EL (cell line): ENCODE measurements around the gene NR3C2.

Source experiments
- DNase-seq: peaks from one replicate; pipeline ENCODE4 v3.0.0-alpha.2; 2016

NR3C2 gene

DNA sequence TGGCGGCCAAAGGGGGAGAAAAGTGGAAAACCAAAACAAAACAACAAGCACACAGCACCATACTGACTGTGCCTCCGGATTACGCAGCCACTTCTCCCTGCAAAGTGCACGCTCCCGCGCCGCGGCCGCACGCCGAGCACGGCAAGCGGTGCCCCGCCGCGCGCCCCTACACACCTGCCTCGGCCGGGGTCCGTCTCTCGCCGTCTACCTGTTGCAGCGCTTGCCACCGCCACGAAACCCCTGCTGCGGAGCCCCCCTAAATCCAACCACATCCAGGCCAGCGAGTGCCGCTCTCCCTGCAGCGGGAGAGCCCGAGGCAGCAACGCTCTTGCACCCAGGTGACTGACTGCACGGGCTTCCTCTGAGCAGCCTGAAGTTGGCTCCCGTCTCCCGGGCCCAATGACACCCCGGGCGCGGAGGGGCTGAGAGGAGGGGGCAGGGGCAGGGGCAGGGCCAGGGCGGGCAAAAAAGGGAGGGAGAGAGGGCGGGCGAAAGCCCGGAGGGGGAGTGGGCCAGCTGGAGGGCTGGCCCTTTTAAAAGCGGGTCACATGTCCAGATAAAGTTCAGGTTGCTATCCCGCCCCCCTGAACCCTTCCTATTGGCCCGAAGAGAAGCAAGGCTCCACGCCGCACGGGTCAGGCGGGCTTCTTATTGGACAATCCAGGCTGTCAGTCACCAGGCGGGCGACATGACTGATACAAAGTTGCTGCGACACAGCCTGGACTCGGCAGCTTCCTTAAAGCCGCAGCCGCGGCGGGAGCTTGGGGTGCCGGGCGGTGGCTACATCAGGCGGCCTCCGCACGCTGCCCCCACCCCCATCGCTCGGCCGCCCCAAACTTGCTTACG lies at the start of gene NR3C2:
NR3C2 (minus strand) TSS at position 429 of the 846 bp plus-strand sequence.
- DNase-seq: peak; percentile 95

- DNase-seq: no peak
These were observed 45.0 kb upstream of the NR3C2 start for GRCh38 chr4:148487181-148487580.

- no peak for DNase-seq
These were observed 39.4 kb upstream of the NR3C2 start for GRCh38 chr4:148481636-148482035.

DNA sequence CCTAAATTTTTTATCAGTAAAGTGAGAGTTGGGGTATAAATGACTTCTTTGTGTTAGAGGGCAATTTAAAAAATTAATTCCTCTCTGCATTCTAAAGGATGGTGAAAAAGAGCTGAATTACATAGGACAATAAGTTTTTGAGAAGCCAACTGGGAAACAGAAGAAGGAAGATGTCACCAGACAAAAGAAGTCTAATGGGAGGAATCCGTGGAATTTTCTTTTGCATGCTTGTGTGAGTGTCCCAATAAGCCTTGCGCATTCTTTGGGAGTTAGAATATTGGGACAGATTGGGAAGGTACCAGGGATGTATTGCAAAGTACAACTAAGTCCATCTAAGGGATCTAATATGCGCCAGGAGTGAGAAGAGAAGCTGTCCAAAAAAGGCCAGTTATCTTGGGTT lies 35.1 kb upstream of the NR3C2 start:
- no peak for DNase-seq

DNA sequence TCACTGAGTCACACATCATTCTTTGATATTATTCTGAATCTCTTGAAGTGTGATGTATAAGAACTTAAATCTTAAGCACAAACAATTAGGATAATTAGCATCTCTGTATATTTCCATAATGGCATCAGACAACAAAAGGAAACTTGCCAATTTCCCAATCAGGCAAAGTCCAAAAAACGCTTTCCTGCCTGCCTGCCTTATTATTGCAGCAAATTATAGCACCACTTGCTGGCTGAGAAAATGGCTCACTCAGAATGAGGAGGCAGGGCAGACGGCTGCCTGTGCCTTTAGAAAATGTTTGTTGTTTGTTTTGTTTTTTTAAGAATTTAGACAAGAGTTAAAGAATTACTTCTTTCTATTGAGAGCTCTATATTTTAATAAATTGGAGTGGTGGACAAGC lies 27.7 kb upstream of the NR3C2 start:
- no peak for DNase-seq

DNA sequence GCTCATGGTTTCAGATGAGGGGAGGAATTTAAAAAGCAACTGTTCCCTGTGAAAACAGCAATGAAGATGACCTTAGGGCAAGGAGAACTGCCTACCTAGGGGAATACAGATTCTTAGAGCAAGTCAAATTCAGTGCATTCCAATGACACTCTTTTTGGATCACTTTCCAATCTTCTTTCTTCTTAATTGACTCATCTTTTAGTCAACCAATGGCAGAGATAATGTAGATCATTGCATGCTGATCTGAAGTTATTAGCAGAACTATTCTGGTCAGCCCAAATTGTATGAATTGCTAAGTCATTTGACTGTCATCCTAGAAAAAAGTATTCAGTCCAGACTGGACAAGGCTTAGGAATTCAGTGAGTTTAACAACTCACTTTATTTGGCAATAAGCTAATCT lies 12.6 kb upstream of the NR3C2 start:
- no peak for DNase-seq

DNA sequence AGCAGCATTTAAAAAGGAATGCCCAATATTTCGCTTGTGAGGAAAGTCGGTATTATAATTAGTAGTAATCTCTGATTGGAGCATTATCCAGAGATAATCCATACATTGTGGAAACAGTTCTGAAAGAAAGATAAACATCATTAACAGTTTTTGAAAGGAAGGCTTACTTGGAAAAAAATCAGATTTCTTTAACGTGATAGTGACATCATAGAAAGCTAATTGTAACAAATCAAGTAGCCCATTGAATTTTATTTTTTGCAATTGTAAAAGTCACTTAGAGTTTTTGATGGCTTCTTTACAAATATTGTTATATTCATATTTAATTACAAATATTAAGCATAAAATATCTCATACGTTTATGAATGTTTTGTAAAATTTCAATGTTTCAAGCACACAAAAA lies 11.6 kb upstream of the NR3C2 start:
- DNase-seq: no peak

GRCh38 chr4:148452970-148453369 lies 10.8 kb upstream of the NR3C2 start:
- no peak for DNase-seq

DNA sequence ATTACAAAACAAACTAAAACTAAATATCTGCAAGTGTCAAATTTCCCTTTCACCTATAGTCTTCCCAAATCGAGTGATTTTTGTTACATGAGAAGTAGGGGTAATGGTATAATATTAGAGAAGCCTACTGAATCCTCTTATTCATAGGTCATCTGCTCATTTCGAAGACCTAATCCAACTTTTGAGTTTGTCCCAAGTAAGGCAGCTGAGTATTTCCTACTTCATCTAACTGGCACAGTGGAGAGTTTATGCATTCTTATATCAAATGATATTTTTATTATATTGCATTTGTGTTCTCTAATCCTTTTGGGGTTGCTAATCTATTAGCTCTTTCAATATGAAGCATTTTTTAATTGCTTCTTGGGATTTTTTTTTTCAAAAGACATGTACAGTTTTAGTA lies 7.7 kb upstream of the NR3C2 start:
- DNase-seq: no peak

GRCh38 chr4:148448141-148448540 lies 5.9 kb upstream of the NR3C2 start:
- DNase-seq: no peak

GRCh38 chr4:148447681-148448080 lies 5.5 kb upstream of the NR3C2 start:
- DNase-seq: no peak

DNA sequence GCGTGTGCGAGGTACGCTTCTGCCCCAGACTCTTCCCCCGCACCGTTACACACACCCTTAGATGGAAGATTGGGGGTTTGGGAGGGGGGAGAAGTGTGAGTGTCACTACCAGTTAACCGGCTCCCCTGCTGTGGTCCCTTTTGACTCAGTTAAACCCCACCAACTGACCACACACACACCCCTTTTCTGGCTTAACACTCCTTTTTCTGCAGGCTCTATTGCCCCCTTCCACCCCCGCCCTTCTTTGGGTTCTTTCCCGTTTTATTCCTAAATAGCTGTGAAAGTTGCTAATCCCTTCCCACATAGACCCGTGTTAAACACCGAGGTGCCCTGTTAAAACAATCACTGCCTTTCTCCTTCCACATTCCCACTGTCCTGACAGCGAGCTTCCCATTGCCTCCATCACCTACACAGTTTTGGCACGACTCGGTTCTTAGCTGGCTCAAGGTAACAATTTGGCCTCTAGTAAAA lies 3.7 kb upstream of the NR3C2 start:
- DNase-seq: no peak

DNA sequence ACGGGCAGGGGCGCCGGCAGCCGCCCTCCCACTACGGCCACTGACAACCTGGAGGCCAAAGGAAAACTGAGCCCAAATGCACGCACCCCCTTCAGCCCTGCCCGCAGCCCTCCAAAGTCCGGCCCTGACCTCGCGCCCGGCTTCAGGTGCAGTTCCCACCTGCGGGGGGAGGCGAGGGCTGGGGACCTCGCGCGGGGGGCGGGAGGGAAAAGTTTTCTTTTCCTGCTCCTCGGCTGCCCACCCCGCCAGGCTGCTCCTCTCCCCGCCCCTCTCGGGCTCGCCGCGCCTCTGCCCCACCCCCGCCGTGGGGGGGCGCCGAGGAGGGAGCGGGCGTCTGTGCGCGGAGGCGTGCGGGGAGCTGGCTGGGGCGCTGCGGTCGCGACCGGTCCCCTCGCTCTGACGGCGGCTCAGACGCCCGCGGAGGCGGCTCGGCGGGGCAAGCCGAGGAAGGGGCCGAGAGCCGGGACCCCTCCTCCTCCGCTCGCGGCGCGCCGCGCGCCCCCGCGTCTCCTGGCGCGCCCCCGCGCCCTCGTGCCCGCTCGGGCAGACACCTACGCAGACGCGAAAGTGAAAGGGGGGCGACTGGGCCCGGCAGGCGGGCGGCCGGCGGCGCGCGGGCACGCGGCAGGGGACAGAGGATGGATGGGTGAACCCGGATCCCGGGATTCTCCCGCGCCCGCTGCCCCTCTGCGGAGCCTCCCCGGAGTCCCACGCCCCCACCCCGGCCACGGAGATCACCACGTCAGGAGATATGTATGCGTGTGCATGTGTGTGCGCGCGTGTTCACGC lies 3.1 kb upstream of the NR3C2 start:
- DNase-seq: peak; percentile 5

DNA sequence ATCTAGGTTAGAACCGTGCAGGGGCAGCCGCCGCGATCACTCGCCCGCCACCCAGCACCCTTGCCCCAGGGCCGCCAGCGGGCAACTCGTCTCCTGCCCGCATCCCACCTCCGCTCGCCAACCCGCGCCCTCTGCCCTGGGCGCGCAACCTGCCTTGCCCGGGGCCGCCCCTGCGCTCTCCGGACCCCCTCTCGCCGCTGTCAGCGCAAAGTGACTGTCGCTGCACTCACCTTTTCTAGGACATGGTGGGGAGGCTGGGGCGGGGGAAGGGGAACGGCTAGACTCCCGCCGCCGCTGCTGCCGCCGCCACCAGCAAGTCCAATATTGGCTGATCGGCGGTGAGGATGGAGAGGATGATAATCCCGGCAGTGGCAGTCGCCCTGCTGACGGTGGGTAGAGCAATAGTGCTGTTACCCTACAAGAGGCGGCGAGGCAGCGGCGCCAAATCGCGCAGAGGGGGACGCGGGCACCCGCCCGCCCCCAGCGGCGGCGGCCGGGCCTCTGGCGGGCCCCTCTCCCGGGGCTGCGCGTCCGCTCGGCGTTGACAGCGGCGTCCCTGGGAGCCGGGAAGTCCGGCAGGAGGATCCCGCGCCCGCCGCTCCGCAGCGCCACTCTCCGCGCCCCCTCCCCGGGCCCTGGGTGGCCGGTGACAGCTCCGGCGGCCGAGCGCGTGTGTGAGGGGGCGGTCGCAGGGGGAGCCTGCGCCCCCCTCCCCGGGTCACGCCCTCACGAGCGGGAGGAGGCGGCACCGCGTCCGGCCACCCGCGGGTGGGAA lies 2.3 kb upstream of the NR3C2 start:
- peak; percentile 2 for DNase-seq

- no peak for DNase-seq
These were observed 1.5 kb upstream of the NR3C2 start for GRCh38 chr4:148443512-148444295.

DNA sequence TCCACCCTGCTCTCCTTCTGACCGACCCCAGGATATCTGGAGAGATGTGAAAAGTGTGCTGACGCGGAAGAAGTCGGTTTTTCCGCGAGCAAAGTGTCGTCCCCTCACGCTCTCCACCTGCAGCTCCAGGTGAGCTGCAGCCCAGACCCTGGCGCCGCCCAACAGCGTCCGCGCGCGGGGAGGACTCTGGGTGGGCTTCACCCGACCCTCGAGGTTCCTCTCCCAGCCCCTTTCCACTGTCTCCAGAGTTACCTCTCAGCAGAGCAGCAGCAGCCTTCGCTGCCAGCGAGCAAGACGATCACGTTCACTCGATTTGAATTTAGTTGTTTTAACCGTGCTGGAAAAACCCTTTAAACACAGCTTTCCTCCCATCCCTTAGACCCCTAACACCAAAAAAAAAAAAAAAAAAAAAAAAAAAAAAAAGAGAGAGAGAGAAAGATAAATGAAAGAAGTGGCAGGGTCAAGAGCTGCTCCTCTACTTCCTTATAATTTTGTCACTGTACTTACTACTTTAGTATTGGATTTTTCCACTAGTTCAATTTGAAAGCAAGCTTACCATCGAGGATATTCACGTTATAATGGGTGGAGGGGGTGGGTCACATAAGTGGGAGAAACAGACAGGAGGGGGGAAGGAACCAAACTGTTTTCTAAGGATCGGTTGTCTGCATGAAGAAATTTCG lies 758 bp upstream of the NR3C2 start:
- peak; percentile 13 for DNase-seq

DNA sequence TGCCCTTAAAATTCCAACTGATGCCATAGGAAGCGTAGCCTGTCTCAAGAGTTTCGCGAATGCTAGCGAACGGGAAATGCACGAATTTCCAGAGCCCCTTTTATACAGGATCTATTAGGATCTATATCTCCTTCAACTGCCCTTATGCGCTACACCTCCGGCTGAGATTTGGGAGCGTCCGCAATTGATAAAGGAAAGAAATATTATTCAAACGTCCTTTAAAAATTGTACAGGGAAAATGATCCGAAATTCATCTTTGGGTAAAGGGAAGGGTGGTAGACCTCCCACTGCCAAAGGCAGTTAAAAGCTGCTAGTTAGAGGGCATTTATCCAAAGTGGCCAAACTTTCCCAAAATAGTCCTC lies 609 bp downstream of the NR3C2 start:
- no peak for DNase-seq

DNA sequence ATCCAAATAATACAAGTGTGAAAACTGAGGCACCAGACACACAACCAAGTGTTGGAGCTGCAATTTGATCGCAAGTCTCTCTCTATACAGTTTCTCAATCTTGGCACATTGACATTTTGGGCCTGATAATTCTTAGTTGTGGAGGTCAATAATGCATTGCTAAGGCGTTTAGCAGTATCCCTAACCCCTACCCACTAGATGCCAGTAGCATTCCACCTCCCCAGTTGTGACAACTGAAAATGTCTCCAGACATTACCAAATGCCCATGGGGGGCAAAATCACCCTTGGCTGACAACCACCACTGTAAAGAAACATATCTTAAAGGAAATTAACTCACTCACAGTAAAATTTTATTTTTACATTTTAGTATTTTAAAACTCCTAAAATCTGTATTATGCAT lies 4.2 kb downstream of the NR3C2 start:
- DNase-seq: no peak

- no peak for DNase-seq
These were observed 4.8 kb downstream of the NR3C2 start for GRCh38 chr4:148437439-148437838.

DNA sequence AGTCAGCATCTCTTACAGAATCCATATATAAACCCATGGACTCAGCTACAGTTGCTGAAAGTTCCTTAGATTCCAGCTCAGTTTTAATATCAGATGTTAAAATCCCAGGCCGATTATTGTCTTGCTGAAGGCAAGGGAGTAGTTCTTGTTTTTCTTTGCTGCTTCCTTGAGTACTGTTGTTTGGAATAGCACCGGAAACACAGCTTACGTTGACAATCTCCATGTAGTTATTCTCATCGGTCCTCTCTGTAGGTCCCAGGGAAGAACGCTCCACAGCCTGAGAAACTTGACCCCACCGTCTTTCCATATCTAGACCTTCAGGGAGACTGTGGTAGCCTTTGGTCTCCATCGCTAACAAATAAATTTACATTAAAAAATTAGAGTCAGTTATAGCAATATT lies 5.7 kb downstream of the NR3C2 start:
- no peak for DNase-seq

GRCh38 chr4:148435654-148436406 lies 6.4 kb downstream of the NR3C2 start:
- no peak for DNase-seq
